Measurements from ENCODE around the gene ANKRD44. TPM values are rescaled to one million over a fixed set of nuclear protein-coding genes. Genes with fewer than 3 reads are reported as not detected.
"Not testable (repeated sequence)": the region's sequence is repeated elsewhere in the genome, so short reads cannot be mapped to it uniquely, and the experiment has no call there.

The ANKRD44 gene
- total RNA-seq, 1 donor from 2014 or later = 16.9 TPM

GRCh38 chr2:197076652-197077051 lies 233.9 kb downstream of the ANKRD44 start:
- DNase-seq (ENCODE audit: low read depth) = no peak

- no peak for DNase-seq (ENCODE audit: low read depth)
Measured at GRCh38 chr2:197075754-197076337, 234.7 kb downstream of the ANKRD44 start.

- DNase-seq (ENCODE audit: low read depth) = no peak
Measured at GRCh38 chr2:197075281-197075680, 235.3 kb downstream of the ANKRD44 start.

- peak; percentile 84 for DNase-seq (ENCODE audit: low read depth)
Measured at GRCh38 chr2:197073701-197074433, 236.7 kb downstream of the ANKRD44 start.

GRCh38 chr2:197073270-197073669 lies 237.3 kb downstream of the ANKRD44 start:
- no peak for DNase-seq (ENCODE audit: low read depth)

GRCh38 chr2:197072533-197072932 lies 238.0 kb downstream of the ANKRD44 start:
- peak; percentile 51 for DNase-seq (ENCODE audit: low read depth)

- DNase-seq (ENCODE audit: low read depth) = no peak
Measured at GRCh38 chr2:197071790-197072436, 238.7 kb downstream of the ANKRD44 start.

GRCh38 chr2:197071213-197071612 lies 239.4 kb downstream of the ANKRD44 start:
- DNase-seq (ENCODE audit: low read depth) = no peak

- DNase-seq (ENCODE audit: low read depth) = no peak
Measured at GRCh38 chr2:197069958-197070357, 240.6 kb downstream of the ANKRD44 start.

- DNase-seq (ENCODE audit: low read depth) = not testable (repeated sequence)
Measured at GRCh38 chr2:197062574-197062973, 248.0 kb downstream of the ANKRD44 start.

- DNase-seq (ENCODE audit: low read depth) = no peak
Measured at GRCh38 chr2:197059477-197059876, 251.1 kb downstream of the ANKRD44 start.

GRCh38 chr2:197058777-197059300 lies 251.7 kb downstream of the ANKRD44 start:
- DNase-seq (ENCODE audit: low read depth) = no peak

- DNase-seq (ENCODE audit: low read depth) = no peak
Measured at GRCh38 chr2:197057959-197058358, 252.6 kb downstream of the ANKRD44 start.

- DNase-seq (ENCODE audit: low read depth) = no peak
Measured at GRCh38 chr2:197055045-197055444, 255.5 kb downstream of the ANKRD44 start.

GRCh38 chr2:197054437-197054836 lies 256.1 kb downstream of the ANKRD44 start:
- DNase-seq (ENCODE audit: low read depth) = peak; percentile 43

GRCh38 chr2:197052356-197052755 lies 258.2 kb downstream of the ANKRD44 start:
- DNase-seq (ENCODE audit: low read depth) = no peak

GRCh38 chr2:197045115-197045514 lies 265.5 kb downstream of the ANKRD44 start:
- DNase-seq (ENCODE audit: low read depth) = no peak

- DNase-seq (ENCODE audit: low read depth) = no peak
Measured at GRCh38 chr2:197042739-197043196, 267.8 kb downstream of the ANKRD44 start.

- DNase-seq (ENCODE audit: low read depth) = no peak
Measured at GRCh38 chr2:197037863-197038398, 272.6 kb downstream of the ANKRD44 start.

- DNase-seq (ENCODE audit: low read depth) = no peak
Measured at GRCh38 chr2:197035002-197035401, 275.6 kb downstream of the ANKRD44 start.

GRCh38 chr2:197034292-197034691 lies 276.3 kb downstream of the ANKRD44 start:
- DNase-seq (ENCODE audit: low read depth) = no peak

GRCh38 chr2:197033222-197033621 lies 277.4 kb downstream of the ANKRD44 start:
- no peak for DNase-seq (ENCODE audit: low read depth)

All from renal cortical epithelial cell (primary cell).